Gastroesophageal sphincter (tissue), 3 donors: ENCODE data around the gene ILK.

ENCODE experiments used
- CTCF ChIP-seq, 4 experiments: fragments of 200-600 bp in 2 of 4; fragments of 450-650 bp in 2 of 4; sonication (generic) in 1 of 4; IDR thresholded peaks; one replicate each; pipeline ENCODE4 v1.5.1; 2017 to 2019; ENCODE audit warnings: antibody characterized with exemption in 4 of 4, mild to moderate bottlenecking in 2 of 4, moderate library complexity in 2 of 4
- POLR2A ChIP-seq, 2 donors: fragments of 450-650 bp; IDR thresholded peaks; one replicate each; pipeline ENCODE4 v1.6.1; 2017; ENCODE audit warnings: antibody characterized with exemption in 2 of 2, mild to moderate bottlenecking in 2 of 2, moderate library complexity in 1 of 2

GRCh38 chr11:6557761-6558674, 45.6 kb upstream of the ILK start:
- no peak for TF ChIP-seq CTCF (IDR thresholded peaks at IDR 0.05)
- no peak for TF ChIP-seq POLR2A (IDR thresholded peaks at IDR 0.05)
